Measurements from ENCODE around the gene PIGT.
"Not testable (repeated sequence)": the region's sequence is repeated elsewhere in the genome, so short reads cannot be mapped to it uniquely, and the experiment has no call there.

Gene PIGT

DNA sequence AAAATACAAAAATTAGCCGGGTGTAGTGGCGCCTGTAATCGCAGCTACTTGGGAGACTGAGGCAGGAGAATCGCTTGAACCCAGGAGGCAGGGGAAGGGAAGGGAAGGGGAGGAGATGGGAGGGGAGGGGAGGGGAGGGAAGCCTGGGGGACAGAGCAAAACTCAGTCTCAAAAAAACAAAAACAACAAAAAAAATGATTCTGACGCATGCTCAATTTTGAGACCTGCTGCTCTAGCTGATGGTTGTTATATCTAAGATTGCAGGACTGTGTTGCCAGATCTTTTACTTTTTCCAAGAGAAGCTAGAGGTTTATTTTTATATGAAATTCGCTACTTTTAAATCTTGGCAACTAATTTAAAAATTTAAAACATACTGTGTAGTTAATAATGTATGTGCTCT, 51.2 kb downstream of the PIGT start:
- no peak for DNase-seq

DNA sequence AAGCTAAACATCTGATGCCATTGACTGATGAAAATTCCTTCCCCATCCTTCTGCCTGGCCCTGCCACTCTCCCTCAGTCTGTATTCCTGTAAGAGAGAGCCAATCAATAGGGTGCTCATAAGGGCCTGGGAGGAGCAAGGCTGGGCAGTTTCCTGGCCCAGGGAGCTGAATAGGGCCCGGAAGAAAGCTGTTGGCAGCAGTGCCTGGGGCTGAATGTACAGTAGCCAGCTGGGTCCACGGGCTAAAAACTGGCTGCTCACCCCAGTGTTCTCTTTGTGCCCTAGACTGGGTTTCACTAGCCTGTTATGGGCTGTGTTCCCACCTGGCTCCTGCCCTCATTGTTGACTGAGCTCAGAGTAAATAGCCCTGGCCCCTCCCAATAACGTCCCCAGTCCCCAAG, 51.9 kb downstream of the PIGT start:
- DNase-seq: no peak

DNA sequence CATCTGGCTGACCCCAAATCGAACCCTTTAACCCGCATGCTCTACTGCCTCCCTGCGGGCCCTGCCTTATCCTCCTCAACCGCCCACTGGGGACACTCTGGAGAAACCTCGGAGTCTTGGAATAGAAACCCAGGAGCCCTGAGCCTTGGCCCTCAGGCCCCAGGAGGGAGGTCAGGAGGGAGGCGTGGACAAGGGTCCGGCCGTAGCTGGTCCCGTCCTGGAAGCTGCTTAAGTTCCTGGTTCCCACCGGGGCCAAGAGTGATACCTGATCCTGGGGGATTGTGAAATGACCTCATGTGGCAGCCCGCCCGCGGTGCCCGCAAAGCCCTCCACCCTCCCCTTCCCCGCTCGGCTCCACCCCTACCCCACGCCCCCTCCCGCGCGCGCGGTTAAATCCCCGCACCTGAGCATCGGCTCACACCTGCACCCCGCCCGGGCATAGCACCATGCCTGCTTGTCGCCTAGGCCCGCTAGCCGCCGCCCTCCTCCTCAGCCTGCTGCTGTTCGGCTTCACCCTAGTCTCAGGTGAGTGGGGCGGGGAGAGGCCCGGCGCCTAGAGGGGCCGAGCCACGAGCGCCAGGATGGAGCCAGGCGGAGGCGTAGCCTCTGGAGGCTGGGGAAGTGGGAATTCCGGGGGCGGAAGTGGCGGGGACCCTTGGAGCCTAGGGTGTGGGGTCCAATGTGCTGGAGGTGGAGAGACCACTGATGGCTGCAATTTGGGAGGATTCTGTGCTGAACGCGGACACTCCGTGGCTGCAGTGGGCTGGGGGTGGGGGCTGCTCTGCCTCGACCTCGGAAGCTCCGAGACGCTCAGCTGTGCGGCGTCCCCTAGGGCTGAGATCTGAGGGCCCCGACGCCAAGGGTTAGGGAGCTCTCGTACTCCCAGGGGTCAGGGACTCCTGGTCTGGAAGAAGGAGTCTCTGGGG, 53.7 kb downstream of the PIGT start, which contains the start of gene WFDC2:
TSS of gene WFDC2 (plus strand) at position 418 of the 926 bp plus-strand sequence. CDS start at position 447, 29 bp downstream.
- DNase-seq: no peak

DNA sequence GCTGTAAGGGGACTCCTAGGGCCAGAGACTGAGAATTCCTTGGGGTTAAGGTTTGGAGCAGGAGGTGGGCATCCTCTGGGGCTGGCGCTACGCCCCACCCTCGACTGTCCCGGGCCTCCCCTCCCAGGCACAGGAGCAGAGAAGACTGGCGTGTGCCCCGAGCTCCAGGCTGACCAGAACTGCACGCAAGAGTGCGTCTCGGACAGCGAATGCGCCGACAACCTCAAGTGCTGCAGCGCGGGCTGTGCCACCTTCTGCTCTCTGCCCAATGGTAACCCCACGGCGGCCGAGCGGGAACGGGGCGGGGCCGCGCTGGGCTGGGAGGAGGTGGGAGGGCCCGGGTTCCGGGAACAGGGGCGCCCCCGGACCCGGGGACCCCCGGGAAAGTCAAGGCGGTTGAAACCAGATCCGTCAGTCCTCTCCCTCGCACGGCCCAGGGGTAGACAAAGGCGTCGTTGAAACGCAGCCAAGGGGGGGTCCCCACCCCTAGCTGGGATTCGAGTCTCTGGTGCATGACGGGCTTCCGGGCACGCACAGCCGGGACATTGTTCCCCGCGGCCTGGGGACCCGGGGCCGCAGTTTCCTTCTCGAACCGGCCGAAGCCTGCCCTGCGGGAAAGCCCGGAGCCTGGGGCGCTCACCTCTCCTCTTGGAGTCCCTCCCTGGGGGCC, 54.5 kb downstream of the PIGT start:
- no peak for DNase-seq

DNA sequence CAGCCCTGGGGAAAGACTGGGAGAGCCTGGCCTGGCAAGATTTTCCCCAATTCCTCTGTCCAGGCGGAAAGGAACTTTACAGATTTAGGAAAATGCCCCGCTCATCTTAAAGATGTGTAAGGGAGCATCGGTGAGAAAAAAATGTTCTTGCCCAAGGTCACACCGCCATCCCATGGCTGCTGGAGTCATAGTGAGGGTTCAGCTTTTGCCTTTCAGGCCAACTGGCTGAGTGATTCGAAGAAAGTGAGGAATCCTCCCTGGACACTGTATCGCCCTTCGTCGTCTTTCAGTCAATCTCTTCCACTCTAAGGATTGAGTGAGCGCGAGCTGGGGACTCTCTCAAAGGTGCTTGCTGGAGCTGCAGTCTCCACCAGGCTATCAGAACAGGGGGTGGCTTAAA, 55.0 kb downstream of the PIGT start:
- no peak for DNase-seq

DNA sequence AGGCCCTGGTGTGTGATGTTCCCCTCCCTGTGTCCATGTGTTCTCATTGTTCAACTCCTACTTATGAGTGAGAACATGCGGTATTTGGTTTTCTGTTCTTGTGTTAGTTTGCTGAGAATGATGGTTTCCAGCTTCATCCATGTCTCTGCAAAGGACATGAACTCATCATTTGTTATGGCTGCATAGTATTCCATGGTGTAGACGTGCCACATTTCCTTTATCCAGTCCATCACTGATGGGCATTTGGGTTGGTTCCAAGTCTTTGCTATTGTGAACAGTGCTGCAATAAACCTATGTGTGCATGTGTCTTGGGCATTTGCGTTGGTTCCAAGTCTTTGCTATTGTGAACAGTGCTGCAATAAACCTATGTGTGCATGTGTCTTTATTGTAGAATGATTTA, 56.3 kb downstream of the PIGT start:
- not testable (repeated sequence) for DNase-seq

Data from activated effector memory CD4-positive, alpha-beta T cell treated with anti-CD3 and anti-CD28 coated beads, Interleukin-2, amount 50 U/mL, for 16 hours (primary cell).